ENCODE results near the gene NXN. TPM values are rescaled to one million over a fixed set of nuclear protein-coding genes. Genes with fewer than 3 reads are reported as not detected.
"Not testable (repeated sequence)": the region's sequence is repeated elsewhere in the genome, so short reads cannot be mapped to it uniquely, and the experiment has no call there.

The NXN gene
- total RNA-seq, 1 experiment from 2014 or later = 142 TPM

GRCh38 chr17:830950-831349 lies 148.6 kb downstream of the NXN start:
- Histone ChIP-seq H3K4me3 (ENCODE audit: insufficient read depth, low read depth, low read length) (no peak overlapping the region), H3K36me3 (replicated peaks; ENCODE audit: control insufficient read depth, insufficient read depth, low read length) (no peaks in the 10 kb centered on the region), H3K27me3 (ENCODE audit: control insufficient read depth, insufficient read depth, low read length) (no peaks in the 10 kb centered on the region)
- DNase-seq = no peak

- Histone ChIP-seq H3K4me3 (ENCODE audit: insufficient read depth, low read depth, low read length) (no peak overlapping the region), H3K36me3 (replicated peaks; ENCODE audit: control insufficient read depth, insufficient read depth, low read length) (no peaks in the 10 kb centered on the region), H3K27me3 (ENCODE audit: control insufficient read depth, insufficient read depth, low read length) (no peaks in the 10 kb centered on the region)
- no peak for DNase-seq
Observed at GRCh38 chr17:830381-830780, 149.2 kb downstream of the NXN start.

GRCh38 chr17:829614-830013 lies 150.0 kb downstream of the NXN start:
- not testable (repeated sequence) for H3K27me3 ChIP-seq (ENCODE audit: control insufficient read depth, insufficient read depth, low read length); H3K36me3 ChIP-seq (replicated peaks; ENCODE audit: control insufficient read depth, insufficient read depth, low read length); DNase-seq; H3K4me3 ChIP-seq (ENCODE audit: insufficient read depth, low read depth, low read length)

- Histone ChIP-seq H3K27me3 (ENCODE audit: control insufficient read depth, insufficient read depth, low read length) (no peaks in the 10 kb centered on the region), H3K36me3 (replicated peaks; ENCODE audit: control insufficient read depth, insufficient read depth, low read length) (no peaks in the 10 kb centered on the region), H3K4me3 (ENCODE audit: insufficient read depth, low read depth, low read length) (no peak overlapping the region)
- DNase-seq = no peak
Observed at GRCh38 chr17:828761-829160, 150.8 kb downstream of the NXN start.

GRCh38 chr17:826778-827177 lies 152.8 kb downstream of the NXN start:
- no peak overlapping the region for H3K4me3 ChIP-seq (ENCODE audit: insufficient read depth, low read depth, low read length)
- no peaks in the 10 kb centered on the region for H3K27me3 ChIP-seq (ENCODE audit: control insufficient read depth, insufficient read depth, low read length)
- DNase-seq = no peak
- H3K36me3 ChIP-seq (replicated peaks; ENCODE audit: control insufficient read depth, insufficient read depth, low read length) = peaks cover 7% of the 10 kb centered on the region

- H3K27me3 ChIP-seq (ENCODE audit: control insufficient read depth, insufficient read depth, low read length) = no peaks in the 10 kb centered on the region
- peaks cover 7% of the 10 kb centered on the region for H3K36me3 ChIP-seq (replicated peaks; ENCODE audit: control insufficient read depth, insufficient read depth, low read length)
- no peak overlapping the region for H3K4me3 ChIP-seq (ENCODE audit: insufficient read depth, low read depth, low read length)
- no peak for DNase-seq
Observed at GRCh38 chr17:825216-825615, 154.4 kb downstream of the NXN start.

- Histone ChIP-seq H3K4me3 (ENCODE audit: insufficient read depth, low read depth, low read length) (no peak overlapping the region), H3K36me3 (replicated peaks; ENCODE audit: control insufficient read depth, insufficient read depth, low read length) (peaks cover 12% of the 10 kb centered on the region)
- DNase-seq = no peak
Observed at GRCh38 chr17:824378-824777, 155.2 kb downstream of the NXN start.

GRCh38 chr17:823501-823902 lies 156.1 kb downstream of the NXN start:
- Histone ChIP-seq H3K27me3 (ENCODE audit: control insufficient read depth, insufficient read depth, low read length) (no peaks in the 10 kb centered on the region), H3K36me3 (replicated peaks; ENCODE audit: control insufficient read depth, insufficient read depth, low read length) (peaks cover 13% of the 10 kb centered on the region), H3K4me3 (ENCODE audit: insufficient read depth, low read depth, low read length) (no peak overlapping the region)
- no peak for DNase-seq

More at GRCh38 chr17:824378-824777, 155.2 kb downstream of the NXN start:
- no peaks in the 10 kb centered on the region for H3K27me3 ChIP-seq (ENCODE audit: control insufficient read depth, insufficient read depth, low read length)

GRCh38 chr17:819251-819650 lies 160.3 kb downstream of the NXN start:
- Histone ChIP-seq H3K4me3 (ENCODE audit: insufficient read depth, low read depth, low read length) (no peak overlapping the region), H3K36me3 (replicated peaks; ENCODE audit: control insufficient read depth, insufficient read depth, low read length) (peaks cover 23% of the 10 kb centered on the region), H3K27me3 (ENCODE audit: control insufficient read depth, insufficient read depth, low read length) (no peaks in the 10 kb centered on the region)
- peak; percentile 39 for DNase-seq

- H3K27me3 ChIP-seq (ENCODE audit: control insufficient read depth, insufficient read depth, low read length) = no peaks in the 10 kb centered on the region
- H3K36me3 ChIP-seq (replicated peaks; ENCODE audit: control insufficient read depth, insufficient read depth, low read length) = peaks cover 18% of the 10 kb centered on the region
- DNase-seq = no peak
- H3K4me3 ChIP-seq (ENCODE audit: insufficient read depth, low read depth, low read length) = no peak overlapping the region
Observed at GRCh38 chr17:814371-814770, 165.2 kb downstream of the NXN start.

- peaks cover 19% of the 10 kb centered on the region for H3K36me3 ChIP-seq (replicated peaks; ENCODE audit: control insufficient read depth, insufficient read depth, low read length)
- H3K4me3 ChIP-seq (ENCODE audit: insufficient read depth, low read depth, low read length) = no peak overlapping the region
- no peak for DNase-seq
- no peaks in the 10 kb centered on the region for H3K27me3 ChIP-seq (ENCODE audit: control insufficient read depth, insufficient read depth, low read length)
Observed at GRCh38 chr17:812638-813204, 166.9 kb downstream of the NXN start.

- peak; percentile 63 for DNase-seq
- Histone ChIP-seq H3K4me3 (ENCODE audit: insufficient read depth, low read depth, low read length) (no peak overlapping the region), H3K36me3 (replicated peaks; ENCODE audit: control insufficient read depth, insufficient read depth, low read length) (peaks cover 15% of the 10 kb centered on the region), H3K27me3 (ENCODE audit: control insufficient read depth, insufficient read depth, low read length) (no peaks in the 10 kb centered on the region)
Observed at GRCh38 chr17:811051-811784, 168.4 kb downstream of the NXN start.

- peaks cover 11% of the 10 kb centered on the region for H3K36me3 ChIP-seq (replicated peaks; ENCODE audit: control insufficient read depth, insufficient read depth, low read length)
Observed at GRCh38 chr17:807523-808294, 171.9 kb downstream of the NXN start.

GRCh38 chr17:806781-807522 lies 172.6 kb downstream of the NXN start:
- DNase-seq = no peak
- Histone ChIP-seq H3K4me3 (ENCODE audit: insufficient read depth, low read depth, low read length) (no peak overlapping the region), H3K27me3 (ENCODE audit: control insufficient read depth, insufficient read depth, low read length) (no peaks in the 10 kb centered on the region), H3K36me3 (replicated peaks; ENCODE audit: control insufficient read depth, insufficient read depth, low read length) (peaks cover 7% of the 10 kb centered on the region)

More at GRCh38 chr17:807523-808294, 171.9 kb downstream of the NXN start:
- H3K4me3 ChIP-seq (ENCODE audit: insufficient read depth, low read depth, low read length) = no peak overlapping the region
- no peak for DNase-seq
- no peaks in the 10 kb centered on the region for H3K27me3 ChIP-seq (ENCODE audit: control insufficient read depth, insufficient read depth, low read length)
